HEK293 (cell line): ENCODE data around the gene USP22.

Experiments
- CTCF ChIA-PET: fragments of 350-600 bp; formaldehyde crosslinking; extraction: SDS; loops from one replicate; lab custom pipeline; 2021; ENCODE audit warnings: antibody characterized with exemption; lab: Yijun Ruan, JAX
- POLR2A ChIA-PET: fragments of 300-600 bp; formaldehyde crosslinking; extraction: SDS; loops from one replicate; lab custom pipeline; 2020; ENCODE audit warnings: antibody characterized with exemption, inconsistent platforms; lab: Yijun Ruan, JAX
- H3K27ac ChIP-seq: fragments of 200-500 bp; sonication (Bioruptor generic); 2 replicates; pipeline ENCODE4 v1.5.1; 2014; ENCODE audit warnings: low read depth, low read length, control low read depth, inconsistent platforms; ENCODE audit errors: extremely low read depth
- H3K36me3 ChIP-seq, 2 experiments: fragments of 200-500 bp in 1 of 2; sonication (Bioruptor generic) in 1 of 2; 1 replicate in 1 of 2; 2 replicates in 1 of 2; pipeline ENCODE4 v1.5.1; 2014 to 2017; ENCODE audit warnings: inconsistent platforms in 2 of 2, low read length in 2 of 2; ENCODE audit not compliant: control insufficient read depth in 2 of 2, insufficient read depth in 1 of 2
- H3K4me1 ChIP-seq: fragments of 200-500 bp; sonication (Bioruptor generic); 2 replicates; pipeline ENCODE4 v1.5.1; 2014; ENCODE audit warnings: mild to moderate bottlenecking, low read length, inconsistent platforms; ENCODE audit not compliant: control insufficient read depth, insufficient read depth
- H3K4me3 ChIP-seq: 2 replicates; pipeline ENCODE4 v1.5.1; 2011; ENCODE audit warnings: low read depth, mild to moderate bottlenecking, control low read depth, low read length, moderate library complexity
- H3K9me3 ChIP-seq: fragments of 200-500 bp; sonication (Bioruptor generic); 2 replicates; pipeline ENCODE4 v1.5.1; 2014; ENCODE audit warnings: low read depth, low read length, inconsistent platforms; ENCODE audit not compliant: control insufficient read depth, insufficient read depth
- BCL11A ChIP-seq: fragments of 450-650 bp; formaldehyde crosslinking; IDR thresholded peaks from 2 replicates; pipeline ENCODE4 v1.5.1; 2016; ENCODE audit warnings: low read depth, missing biosample characterization, missing genetic modification characterization
- GLI4 ChIP-seq: fragments of 450-650 bp; formaldehyde crosslinking; IDR thresholded peaks from 2 replicates; pipeline ENCODE4 v1.5.1; 2016; ENCODE audit warnings: missing biosample characterization, missing genetic modification characterization
- KLF10 ChIP-seq: fragments of 450-650 bp; IDR thresholded peaks from 2 replicates; pipeline ENCODE4 v1.5.1; 2018; ENCODE audit warnings: missing biosample characterization, mild to moderate bottlenecking, missing genetic modification characterization
- MZF1 ChIP-seq: fragments of 450-650 bp; formaldehyde crosslinking; IDR thresholded peaks from 2 replicates; pipeline ENCODE4 v1.5.1; 2017; ENCODE audit warnings: missing biosample characterization, missing genetic modification characterization, borderline replicate concordance
- REPIN1 ChIP-seq: fragments of 450-650 bp; formaldehyde crosslinking; IDR thresholded peaks from 2 replicates; pipeline ENCODE4 v1.5.1; 2017; ENCODE audit warnings: missing biosample characterization, missing genetic modification characterization, low read depth
- REST ChIP-seq: fragments of 450-650 bp; formaldehyde crosslinking; IDR thresholded peaks from 2 replicates; pipeline ENCODE4 v1.5.1; 2016; ENCODE audit warnings: missing biosample characterization, missing genetic modification characterization
- ZBTB1 ChIP-seq: fragments of 450-650 bp; formaldehyde crosslinking; IDR thresholded peaks from 2 replicates; pipeline ENCODE4 v1.5.1; 2016; ENCODE audit warnings: missing biosample characterization, missing genetic modification characterization
- ZBTB17 ChIP-seq: fragments of 450-650 bp; formaldehyde crosslinking; IDR thresholded peaks from 2 replicates; pipeline ENCODE4 v1.5.1; 2016; ENCODE audit warnings: missing biosample characterization, missing genetic modification characterization
- ZBTB44 ChIP-seq: fragments of 450-650 bp; IDR thresholded peaks from 2 replicates; pipeline ENCODE4 v1.5.1; 2018; ENCODE audit warnings: missing biosample characterization, mild to moderate bottlenecking, missing genetic modification characterization
- ZIC2 ChIP-seq: fragments of 450-650 bp; formaldehyde crosslinking; IDR thresholded peaks from 2 replicates; pipeline ENCODE4 v1.5.1; 2016; ENCODE audit warnings: missing biosample characterization, missing genetic modification characterization
- ZNF175 ChIP-seq: fragments of 450-650 bp; formaldehyde crosslinking; IDR thresholded peaks from 2 replicates; pipeline ENCODE4 v1.5.1; 2016; ENCODE audit warnings: missing biosample characterization, missing genetic modification characterization
- ZNF335 ChIP-seq: fragments of 450-650 bp; formaldehyde crosslinking; conservative IDR thresholded peaks from 2 replicates; pipeline ENCODE4 v1.5.1; 2016; ENCODE audit warnings: missing biosample characterization, missing genetic modification characterization
- ZNF558 ChIP-seq: fragments of 450-650 bp; formaldehyde crosslinking; IDR thresholded peaks from 2 replicates; pipeline ENCODE4 v1.5.1; 2016; ENCODE audit warnings: missing biosample characterization, missing genetic modification characterization
- ZNF610 ChIP-seq: fragments of 450-650 bp; formaldehyde crosslinking; IDR thresholded peaks from 2 replicates; pipeline ENCODE4 v1.5.1; 2016; ENCODE audit warnings: missing biosample characterization, missing genetic modification characterization, borderline replicate concordance
- ZNF621 ChIP-seq: fragments of 450-650 bp; formaldehyde crosslinking; IDR thresholded peaks from 2 replicates; pipeline ENCODE4 v1.5.1; 2017; ENCODE audit warnings: missing biosample characterization, missing genetic modification characterization
- ZNF654 ChIP-seq: fragments of 450-650 bp; formaldehyde crosslinking; IDR thresholded peaks from 2 replicates; pipeline ENCODE4 v1.5.1; 2016; ENCODE audit warnings: low read depth, missing biosample characterization, missing genetic modification characterization
- ZNF701 ChIP-seq: fragments of 450-650 bp; formaldehyde crosslinking; IDR thresholded peaks from 2 replicates; pipeline ENCODE4 v1.5.1; 2016; ENCODE audit warnings: missing biosample characterization, missing genetic modification characterization
- ZNF704 ChIP-seq: fragments of 450-650 bp; formaldehyde crosslinking; IDR thresholded peaks from 2 replicates; pipeline ENCODE4 v1.5.1; 2016; ENCODE audit warnings: missing biosample characterization, missing genetic modification characterization
- ZNF707 ChIP-seq: fragments of 450-650 bp; formaldehyde crosslinking; IDR thresholded peaks from 2 replicates; pipeline ENCODE4 v1.5.1; 2016; ENCODE audit warnings: missing biosample characterization, missing genetic modification characterization
- ZNF785 ChIP-seq: fragments of 450-650 bp; formaldehyde crosslinking; IDR thresholded peaks from 2 replicates; pipeline ENCODE4 v1.5.1; 2016; ENCODE audit warnings: missing biosample characterization, missing genetic modification characterization
- ZSCAN16 ChIP-seq: fragments of 450-650 bp; formaldehyde crosslinking; IDR thresholded peaks from 2 replicates; pipeline ENCODE4 v1.5.1; 2016; ENCODE audit warnings: missing biosample characterization, missing genetic modification characterization
- ZSCAN23 ChIP-seq: fragments of 450-650 bp; formaldehyde crosslinking; IDR thresholded peaks from 2 replicates; pipeline ENCODE4 v1.5.1; 2016; ENCODE audit warnings: missing biosample characterization, missing genetic modification characterization

The USP22 gene

GRCh38 chr17:21042458-21043295, at the start of gene USP22 (continued):
- TF ChIP-seq BCL11A (tag by site-specific recombination): peak; percentile 62; the same call in 1 of the 2 replicates
- peak; percentile 88; the same call in 1 of the 2 replicates for TF ChIP-seq REPIN1 (tag by site-specific recombination)
- TF ChIP-seq ZNF785 (tag by site-specific recombination): 0 out of 2 replicates have a peak, but pooled peaks have one; percentile 15
- TF ChIP-seq KLF10 (tag by site-specific recombination): 0 out of 2 replicates have a peak, but pooled peaks have one; percentile 17
- no peak; the same call in 1 of the 2 replicates for TF ChIP-seq MZF1 (tag by site-specific recombination)
- TF ChIP-seq ZNF610 (tag by site-specific recombination): peak; percentile 83

- Histone ChIP-seq H3K36me3 (no peaks in the 10 kb centered on the region), H3K4me3 (no peak overlapping the region), H3K4me1 (0 out of 2 replicates have a peak, but pooled peaks cover 2% of the 10 kb centered on the region), H3K27ac (no peak overlapping the region), H3K9me3 (no peaks in the 10 kb centered on the region)
- CTCF ChIA-PET: interaction anchor here (1.1 to 2.3 kb wide), 3 partner anchors 28 to 421 kb away, joined by 4 to 8 read pairs (median 5); no protein-coding TSS in a partner anchor
- POLR2A ChIA-PET: interaction anchor here (1.0 kb wide), 1 partner anchor 54 kb away, joined by 3 read pairs; no protein-coding TSS in a partner anchor
- no peak for TF ChIP-seq ZSCAN23 (tag by site-specific recombination)
- TF ChIP-seq ZNF704 (tag by site-specific recombination): no peak
- TF ChIP-seq ZSCAN16: no peak
- TF ChIP-seq ZBTB17 (tag by site-specific recombination): no peak
- TF ChIP-seq ZNF558: no peak
- TF ChIP-seq ZNF701 (tag by site-specific recombination): no peak
- no peak for TF ChIP-seq ZNF707
- no peak for TF ChIP-seq ZBTB1
- TF ChIP-seq ZBTB44 (tag by site-specific recombination): no peak
- TF ChIP-seq ZIC2 (tag by site-specific recombination): no peak
- no peak for TF ChIP-seq GLI4 (tag by site-specific recombination)
Measured at GRCh38 chr17:21090902-21091618, 48.2 kb upstream of the USP22 start.

- ChIA-PET POLR2A (no interaction called here), CTCF (interaction anchor here (1.0 to 1.6 kb wide), 2 partner anchors 39 to 422 kb away, joined by 4 to 5 read pairs; no protein-coding TSS in a partner anchor)
- H3K27ac ChIP-seq: no peak overlapping the region
Measured at GRCh38 chr17:21089933-21090901, 47.4 kb upstream of the USP22 start.

More at GRCh38 chr17:21089933-21090901, 47.4 kb upstream of the USP22 start:
- H3K4me1 ChIP-seq: 0 out of 2 replicates have a peak, but pooled peaks cover 2% of the 10 kb centered on the region
- no peaks in the 10 kb centered on the region for H3K36me3 ChIP-seq
- TF ChIP-seq ZNF335: 0 out of 2 replicates have a peak, but pooled peaks have one; percentile 10
- no peak for TF ChIP-seq ZNF654 (tag by site-specific recombination)
- no peak for TF ChIP-seq ZNF621 (tag by site-specific recombination)
- TF ChIP-seq REST (tag by site-specific recombination): no peak
- TF ChIP-seq ZNF175 (tag by site-specific recombination): no peak
- H3K9me3 ChIP-seq: no peaks in the 10 kb centered on the region
- no peak overlapping the region for H3K4me3 ChIP-seq
